ENCODE data around the gene STARD9.
A peak's percentile ranks its signal among the peaks of the same experiment; 100 is the strongest.
"Not testable (repeated sequence)": the region's sequence is repeated elsewhere in the genome, so short reads cannot be mapped to it uniquely, and the experiment has no call there.

STARD9 gene

GRCh38 chr15:42595626-42596240 is 20.3 kb downstream of the STARD9 start:
- H3K36me3 ChIP-seq (ENCODE audit: control insufficient read depth in 1 of 2, insufficient read depth in 2 of 2, low read depth in 1 of 2, low read length in 2 of 2), result no peaks in the 10 kb centered on the region
- H3K27me3 ChIP-seq (ENCODE audit: control insufficient read depth in 1 of 2, insufficient read depth in 1 of 2, low read length in 2 of 2), result no peaks in the 10 kb centered on the region
- H4K8ac ChIP-seq (ENCODE audit: low read length), result no peak overlapping the region
- H3K14ac ChIP-seq (ENCODE audit: low read length in 2 of 2), result no peak overlapping the region
- DNase-seq, result no peak
- H3K9ac ChIP-seq (ENCODE audit: low read length), result peak overlapping the region; percentile 65
- H3K27ac ChIP-seq (ENCODE audit: low read length, poor library complexity, severe bottlenecking), result no peak overlapping the region
- no peak overlapping the region for H2BK15ac ChIP-seq (ENCODE audit: low read depth, poor library complexity, severe bottlenecking)
- H3K23ac ChIP-seq (ENCODE audit: low read length in 2 of 2), result no peak overlapping the region
- H3K79me1 ChIP-seq (replicated peaks; ENCODE audit: low read length, poor library complexity, severe bottlenecking), result peaks cover 22% of the 10 kb centered on the region
- H2AFZ ChIP-seq (ENCODE audit: low read depth, low read length), result no peak overlapping the region
- H3K4me2 ChIP-seq (ENCODE audit: low read length, poor library complexity, severe bottlenecking), result no peak overlapping the region
- 85% methylated on average over 4 of the region's 4 CpGs for WGBS
- no peaks in the 10 kb centered on the region for H3K4me1 ChIP-seq (ENCODE audit: control insufficient read depth, insufficient read depth, low read depth, low read length)
- H3K18ac ChIP-seq (ENCODE audit: low read depth in 1 of 2, low read length in 2 of 2), result no peak overlapping the region
- H3K4me3 ChIP-seq (ENCODE audit: insufficient read depth in 1 of 2, low read depth in 1 of 2, low read length in 2 of 2), result peak overlapping the region in 1 of 2 experiments; percentile 2
- no peaks in the 10 kb centered on the region for H3K9me3 ChIP-seq (ENCODE audit: control insufficient read depth, low read length)
- no peak overlapping the region for H2BK5ac ChIP-seq (ENCODE audit: low read depth, low read length, poor library complexity, severe bottlenecking)
- no peak overlapping the region for H2BK120ac ChIP-seq (ENCODE audit: low read depth, low read length)
- H3K4ac ChIP-seq (ENCODE audit: low read depth in 1 of 2, low read length in 2 of 2), result no peak overlapping the region
- H4K91ac ChIP-seq (ENCODE audit: low read length), result no peak overlapping the region
- no peak overlapping the region for H2AK5ac ChIP-seq (ENCODE audit: low read length, severe bottlenecking)
- H2BK12ac ChIP-seq (ENCODE audit: low read length in 2 of 2), result no peak overlapping the region

- not testable (repeated sequence) for H3K4me1 ChIP-seq (ENCODE audit: control insufficient read depth, insufficient read depth, low read depth, low read length); H3K9ac ChIP-seq (ENCODE audit: low read length); H3K36me3 ChIP-seq (ENCODE audit: control insufficient read depth in 1 of 2, insufficient read depth in 2 of 2, low read depth in 1 of 2, low read length in 2 of 2); H2BK15ac ChIP-seq (ENCODE audit: low read depth, poor library complexity, severe bottlenecking); DNase-seq; H2BK5ac ChIP-seq (ENCODE audit: low read depth, low read length, poor library complexity, severe bottlenecking); H3K4ac ChIP-seq (ENCODE audit: low read depth in 1 of 2, low read length in 2 of 2); H3K9me3 ChIP-seq (ENCODE audit: control insufficient read depth, low read length); H2BK12ac ChIP-seq (ENCODE audit: low read length in 2 of 2); H4K91ac ChIP-seq (ENCODE audit: low read length); H3K18ac ChIP-seq (ENCODE audit: low read depth in 1 of 2, low read length in 2 of 2); H4K8ac ChIP-seq (ENCODE audit: low read length); H3K4me3 ChIP-seq (ENCODE audit: insufficient read depth in 1 of 2, low read depth in 1 of 2, low read length in 2 of 2); H3K27me3 ChIP-seq (ENCODE audit: control insufficient read depth in 1 of 2, insufficient read depth in 1 of 2, low read length in 2 of 2); H2AK5ac ChIP-seq (ENCODE audit: low read length, severe bottlenecking); H2BK120ac ChIP-seq (ENCODE audit: low read depth, low read length); H3K23ac ChIP-seq (ENCODE audit: low read length in 2 of 2); H2AFZ ChIP-seq (ENCODE audit: low read depth, low read length); H3K14ac ChIP-seq (ENCODE audit: low read length in 2 of 2); H3K27ac ChIP-seq (ENCODE audit: low read length, poor library complexity, severe bottlenecking); H3K4me2 ChIP-seq (ENCODE audit: low read length, poor library complexity, severe bottlenecking)
- H3K79me1 ChIP-seq (replicated peaks; ENCODE audit: low read length, poor library complexity, severe bottlenecking), result peaks cover 26% of the 10 kb centered on the region
- WGBS, result 98% methylated on average over 17 of the region's 30 CpGs
Measured at GRCh38 chr15:42601316-42601715, 25.9 kb downstream of the STARD9 start.

GRCh38 chr15:42602501-42602900 is 27.1 kb downstream of the STARD9 start:
- Histone ChIP-seq H3K4me1 (ENCODE audit: control insufficient read depth, insufficient read depth, low read depth, low read length) (no peaks in the 10 kb centered on the region), H3K4me3 (ENCODE audit: insufficient read depth in 1 of 2, low read depth in 1 of 2, low read length in 2 of 2) (no peak overlapping the region), H2BK12ac (ENCODE audit: low read length in 2 of 2) (no peak overlapping the region), H3K4me2 (ENCODE audit: low read length, poor library complexity, severe bottlenecking) (no peak overlapping the region), H3K14ac (ENCODE audit: low read length in 2 of 2) (no peak overlapping the region), H2BK120ac (ENCODE audit: low read depth, low read length) (no peak overlapping the region), H2BK15ac (ENCODE audit: low read depth, poor library complexity, severe bottlenecking) (no peak overlapping the region), H2AK5ac (ENCODE audit: low read length, severe bottlenecking) (no peak overlapping the region), H3K4ac (ENCODE audit: low read depth in 1 of 2, low read length in 2 of 2) (no peak overlapping the region), H3K36me3 (ENCODE audit: control insufficient read depth in 1 of 2, insufficient read depth in 2 of 2, low read depth in 1 of 2, low read length in 2 of 2) (peaks cover 0 to 7% of the 10 kb centered on the region in 2 experiments), H4K91ac (ENCODE audit: low read length) (no peak overlapping the region), H3K27me3 (ENCODE audit: control insufficient read depth in 1 of 2, insufficient read depth in 1 of 2, low read length in 2 of 2) (no peaks in the 10 kb centered on the region), H4K8ac (ENCODE audit: low read length) (no peak overlapping the region), H3K27ac (ENCODE audit: low read length, poor library complexity, severe bottlenecking) (no peak overlapping the region), H3K23ac (ENCODE audit: low read length in 2 of 2) (no peak overlapping the region), H2AFZ (ENCODE audit: low read depth, low read length) (no peak overlapping the region), H3K79me1 (replicated peaks; ENCODE audit: low read length, poor library complexity, severe bottlenecking) (peaks cover 23% of the 10 kb centered on the region), H3K9me3 (ENCODE audit: control insufficient read depth, low read length) (no peaks in the 10 kb centered on the region), H3K9ac (ENCODE audit: low read length) (no peak overlapping the region), H3K18ac (ENCODE audit: low read depth in 1 of 2, low read length in 2 of 2) (no peak overlapping the region), H2BK5ac (ENCODE audit: low read depth, low read length, poor library complexity, severe bottlenecking) (no peak overlapping the region)
- DNase-seq, result no peak
- 92% methylated on average over 2 of the region's 3 CpGs for WGBS

- Histone ChIP-seq H2BK5ac (ENCODE audit: low read depth, low read length, poor library complexity, severe bottlenecking) (no peak overlapping the region), H3K27me3 (ENCODE audit: control insufficient read depth in 1 of 2, insufficient read depth in 1 of 2, low read length in 2 of 2) (no peaks in the 10 kb centered on the region), H2BK120ac (ENCODE audit: low read depth, low read length) (no peak overlapping the region), H3K23ac (ENCODE audit: low read length in 2 of 2) (no peak overlapping the region), H3K14ac (ENCODE audit: low read length in 2 of 2) (no peak overlapping the region), H3K4me2 (ENCODE audit: low read length, poor library complexity, severe bottlenecking) (no peak overlapping the region), H2BK12ac (ENCODE audit: low read length in 2 of 2) (no peak overlapping the region), H3K9me3 (ENCODE audit: control insufficient read depth, low read length) (no peaks in the 10 kb centered on the region), H2AK5ac (ENCODE audit: low read length, severe bottlenecking) (no peak overlapping the region), H3K4me1 (ENCODE audit: control insufficient read depth, insufficient read depth, low read depth, low read length) (peaks cover 4% of the 10 kb centered on the region), H3K36me3 (ENCODE audit: control insufficient read depth in 1 of 2, insufficient read depth in 2 of 2, low read depth in 1 of 2, low read length in 2 of 2) (peaks cover 0 to 7% of the 10 kb centered on the region in 2 experiments), H3K4me3 (ENCODE audit: insufficient read depth in 1 of 2, low read depth in 1 of 2, low read length in 2 of 2) (no peak overlapping the region), H3K9ac (ENCODE audit: low read length) (no peak overlapping the region), H2AFZ (ENCODE audit: low read depth, low read length) (no peak overlapping the region), H2BK15ac (ENCODE audit: low read depth, poor library complexity, severe bottlenecking) (no peak overlapping the region), H3K79me1 (replicated peaks; ENCODE audit: low read length, poor library complexity, severe bottlenecking) (peaks cover 26% of the 10 kb centered on the region), H4K91ac (ENCODE audit: low read length) (no peak overlapping the region), H4K8ac (ENCODE audit: low read length) (no peak overlapping the region), H3K18ac (ENCODE audit: low read depth in 1 of 2, low read length in 2 of 2) (no peak overlapping the region), H3K4ac (ENCODE audit: low read depth in 1 of 2, low read length in 2 of 2) (no peak overlapping the region), H3K27ac (ENCODE audit: low read length, poor library complexity, severe bottlenecking) (no peak overlapping the region)
- no CpG with 5 or more reads among the region's 2 CpGs for WGBS
- no peak for DNase-seq
Measured at GRCh38 chr15:42603978-42604377, 28.6 kb downstream of the STARD9 start.
